CD14-positive monocyte (primary cell): Measurements from ENCODE around the gene COQ8B. TPM values are rescaled to one million over a fixed set of nuclear protein-coding genes. Genes with fewer than 3 reads are reported as not detected.

ENCODE experiments used
- DNase-seq, 3 donors: peaks; one replicate each; pipeline ENCODE4 v3.0.0-alpha.2; 2011 to 2022
- H2AFZ ChIP-seq: 2 replicates; pipeline ENCODE4 v1.6.0; 2012; ENCODE audit warnings: mild to moderate bottlenecking, low read depth, low read length, inconsistent platforms; ENCODE audit not compliant: insufficient read depth, poor library complexity, severe bottlenecking
- H3K27ac ChIP-seq, 2 donors: 1 replicate in 1 of 2; 2 replicates in 1 of 2; pipeline ENCODE4 v1.5.1; 2012 to 2013; ENCODE audit warnings: low read length in 2 of 2, control low read depth in 1 of 2, inconsistent platforms in 1 of 2, low read depth in 1 of 2, mild to moderate bottlenecking in 1 of 2
- H3K27me3 ChIP-seq, 2 donors: one replicate each; pipeline versions ENCODE4 v1.6.0 to v1.6.1; 2011 to 2013; ENCODE audit warnings: low read length in 2 of 2; ENCODE audit not compliant: control insufficient read depth in 2 of 2, insufficient read depth in 2 of 2
- H3K36me3 ChIP-seq, 2 donors: replicated peaks in 1 of 2; 1 replicate in 1 of 2; 2 replicates in 1 of 2; pipeline versions ENCODE4 v1.5.1 to v1.6.1; 2012 to 2013; ENCODE audit warnings: low read length in 2 of 2, control low read depth in 1 of 2, inconsistent platforms in 1 of 2, mild to moderate bottlenecking in 1 of 2; ENCODE audit not compliant: insufficient read depth in 2 of 2, control insufficient read depth in 1 of 2
- H3K4me1 ChIP-seq, 2 donors: 1 replicate in 1 of 2; 2 replicates in 1 of 2; pipeline versions ENCODE4 v1.5.1 to v1.6.1; 2012 to 2013; ENCODE audit warnings: low read length in 2 of 2, control low read depth in 1 of 2, inconsistent platforms in 1 of 2, mild to moderate bottlenecking in 1 of 2, moderate library complexity in 1 of 2; ENCODE audit not compliant: insufficient read depth in 2 of 2, control insufficient read depth in 1 of 2
- H3K4me2 ChIP-seq: replicated peaks from 2 replicates; pipeline ENCODE3; 2012; ENCODE audit warnings: low read length, moderate library complexity, mild to moderate bottlenecking; ENCODE audit not compliant: poor library complexity, severe bottlenecking; ENCODE audit errors: extremely low read depth
- H3K4me3 ChIP-seq, 3 experiments: fragments of 200-600 bp in 1 of 3; sonication (generic) in 1 of 3; replicated peaks in 1 of 3; 1 replicate in 2 of 3; 2 replicates in 1 of 3; pipeline ENCODE4 v1.5.1; 2011 to 2013; ENCODE audit warnings: low read length in 3 of 3, mild to moderate bottlenecking in 3 of 3, control low read depth in 2 of 3, low read depth in 2 of 3, inconsistent platforms in 1 of 3, moderate library complexity in 1 of 3
- H3K79me2 ChIP-seq: 2 replicates; pipeline ENCODE4 v1.6.0; 2012; ENCODE audit warnings: mild to moderate bottlenecking, control low read depth, inconsistent platforms, low read length, moderate library complexity; ENCODE audit not compliant: insufficient read depth
- H3K9ac ChIP-seq: 2 replicates; pipeline ENCODE4 v1.6.0; 2017; ENCODE audit warnings: low read length, mild to moderate bottlenecking; ENCODE audit not compliant: insufficient read depth, poor library complexity, severe bottlenecking
- H3K9me3 ChIP-seq, 2 donors: replicated peaks in 1 of 2; 1 replicate in 1 of 2; 2 replicates in 1 of 2; pipeline versions ENCODE4 v1.5.1 to v1.6.1; 2012 to 2013; ENCODE audit warnings: low read length in 2 of 2, control low read depth in 1 of 2; ENCODE audit not compliant: control insufficient read depth in 1 of 2, insufficient read depth in 1 of 2
- H4K20me1 ChIP-seq: 2 replicates; pipeline ENCODE4 v1.6.0; 2012; ENCODE audit warnings: mild to moderate bottlenecking, low read length, control low read depth, moderate library complexity; ENCODE audit not compliant: insufficient read depth
- H3K27ac Mint-ChIP-seq, 7 donors: one replicate each; pipeline ENCODE4 v1.8.0; 2020; ENCODE audit warnings: mild to moderate bottlenecking in 7 of 7, mixed read lengths in 7 of 7, moderate library complexity in 6 of 7, inconsistent platforms in 2 of 7
- H3K27me3 Mint-ChIP-seq, 3 donors: one replicate each; pipeline ENCODE4 v1.8.0; 2021 to 2022; ENCODE audit warnings: low read depth in 3 of 3, mild to moderate bottlenecking in 3 of 3, mixed read lengths in 3 of 3, moderate library complexity in 3 of 3, inconsistent platforms in 1 of 3
- H3K36me3 Mint-ChIP-seq, 2 donors: one replicate each; pipeline ENCODE4 v1.8.0; 2020; ENCODE audit warnings: mixed read lengths in 2 of 2, inconsistent platforms in 1 of 2, mild to moderate bottlenecking in 1 of 2
- H3K4me1 Mint-ChIP-seq: one replicate; pipeline ENCODE4 v1.8.0; 2020; ENCODE audit warnings: mild to moderate bottlenecking, mixed read lengths
- H3K4me3 Mint-ChIP-seq, 2 donors: one replicate each; pipeline ENCODE4 v1.8.0; 2020; ENCODE audit warnings: mild to moderate bottlenecking in 2 of 2, mixed read lengths in 2 of 2, moderate library complexity in 1 of 2
- H3K9me3 Mint-ChIP-seq, 7 donors: one replicate each; pipeline ENCODE4 v1.8.0; 2020 to 2022; ENCODE audit warnings: mixed read lengths in 7 of 7, mild to moderate bottlenecking in 6 of 7, moderate library complexity in 6 of 7, inconsistent platforms in 2 of 7
- CTCF ChIP-seq: fragments of 200-600 bp; IDR thresholded peaks from one replicate; pipeline ENCODE4 v1.8.0; 2022; ENCODE audit warnings: antibody characterized with exemption, mild to moderate bottlenecking
- WGBS: methylation state at CpG from one replicate; pipeline ENCODE4 v1.1.5; 2013; ENCODE audit warnings: missing lambda C conversion rate; ENCODE audit not compliant: insufficient coverage; 5-methylcytosine and 5-hydroxymethylcytosine counted together
- intact Hi-C, 2 donors: fragments of 100-400 bp; cut with micrococcal nuclease; formaldehyde crosslinking; loops; one replicate each; pipeline versions ENCODE4 v1.15.0 to v1.15.1; 2023
- polyA plus RNA-seq, 3 donors: library from polyadenylated mRNA; depleted of rRNA in 1 of 3; unstranded in 2 of 3; stranded (reverse) in 1 of 3; fragments of 300-500 nt in 2 of 3; fragments of >200 nt in 1 of 3; fragmentation: Illumina TruSeq in 2 of 3; gene quantifications; 1 replicate in 2 of 3; 2 replicates in 1 of 3; pipeline ENCODE4 v1.2.3, GENCODE V29; 2012 to 2021

COQ8B gene
- polyA plus RNA-seq, 3 donors: 16.0 to 44.0 (median 23.4) TPM

- H3K9me3 ChIP-seq: no peaks in the 10 kb centered on the region
- H2AFZ ChIP-seq: no peak overlapping the region
- peaks cover 20% of the 10 kb centered on the region for H3K4me1 Mint-ChIP-seq
- no peak overlapping the region for H3K4me3 Mint-ChIP-seq
- no peak overlapping the region for H3K9ac ChIP-seq
- peaks cover 0 to 2% (median 1%) of the 10 kb centered on the region in 3 donors for H3K27me3 Mint-ChIP-seq
- H3K4me2 ChIP-seq: no peak overlapping the region
- peak overlapping the region in 2 of 7 donors; percentile 13 to 24 for H3K27ac Mint-ChIP-seq
- H3K36me3 Mint-ChIP-seq: peaks cover 22 to 36% of the 10 kb centered on the region in 2 donors
- peaks cover 25 to 27% of the 10 kb centered on the region in 2 donors for H3K36me3 ChIP-seq
- no peak for TF ChIP-seq CTCF
- intact Hi-C loops: no loop called here
- peaks cover 10% of the 10 kb centered on the region for H3K79me2 ChIP-seq
- no peak for DNase-seq
- peaks cover 14 to 15% of the 10 kb centered on the region in 2 donors for H3K4me1 ChIP-seq
- no peak overlapping the region for H3K4me3 ChIP-seq
- no peaks in the 10 kb centered on the region for H4K20me1 ChIP-seq
- no peaks in the 10 kb centered on the region for H3K27me3 ChIP-seq
- H3K27ac ChIP-seq: no peak overlapping the region
- peaks cover 0 to 3% (median 0%) of the 10 kb centered on the region in 7 donors for H3K9me3 Mint-ChIP-seq
- 91% methylated on average over 5 of the region's 10 CpGs for WGBS
These were observed 27.2 kb upstream of the COQ8B start for GRCh38 chr19:40743926-40744325.

GRCh38 chr19:40742886-40743285 is 26.2 kb upstream of the COQ8B start:
- no peaks in the 10 kb centered on the region for H3K27me3 ChIP-seq
- peaks cover 30 to 45% of the 10 kb centered on the region in 2 donors for H3K36me3 Mint-ChIP-seq
- H3K4me3 Mint-ChIP-seq: no peak overlapping the region
- intact Hi-C loops: no loop called here
- no peak overlapping the region for H3K9ac ChIP-seq
- peaks cover 10% of the 10 kb centered on the region for H3K4me1 Mint-ChIP-seq
- peaks cover 0 to 3% (median 0%) of the 10 kb centered on the region in 7 donors for H3K9me3 Mint-ChIP-seq
- peaks cover 0 to 2% (median 1%) of the 10 kb centered on the region in 3 donors for H3K27me3 Mint-ChIP-seq
- peaks cover 4 to 5% of the 10 kb centered on the region in 2 donors for H3K4me1 ChIP-seq
- peaks cover 9% of the 10 kb centered on the region for H3K79me2 ChIP-seq
- TF ChIP-seq CTCF: no peak
- no peak for DNase-seq
- H3K4me3 ChIP-seq: no peak overlapping the region
- H3K27ac Mint-ChIP-seq: no peak overlapping the region
- 97% methylated on average over 10 of the region's 12 CpGs for WGBS
- no peak overlapping the region for H3K27ac ChIP-seq
- H2AFZ ChIP-seq: no peak overlapping the region
- H3K9me3 ChIP-seq: no peaks in the 10 kb centered on the region
- H4K20me1 ChIP-seq: no peaks in the 10 kb centered on the region
- H3K4me2 ChIP-seq: no peak overlapping the region
- H3K36me3 ChIP-seq: peaks cover 31 to 35% of the 10 kb centered on the region in 2 donors
